NCI-H748 (cell line): ENCODE results near the gene SNX8.
A peak's percentile ranks its signal among the peaks of the same experiment; 100 is the strongest.

ENCODE experiments used
- DNase-seq: peaks from one replicate; lab custom pipeline; 2025; ENCODE audit not compliant: unreplicated experiment; lab: John Stamatoyannopoulos, UW

SNX8 gene

GRCh38 chr7:2224934-2225333, 89.3 kb downstream of the SNX8 start:
- DNase-seq, result no peak

GRCh38 chr7:2224491-2224928, 89.7 kb downstream of the SNX8 start:
- no peak for DNase-seq

GRCh38 chr7:2223321-2223720, 90.9 kb downstream of the SNX8 start:
- no peak for DNase-seq

- no peak for DNase-seq
Observed at GRCh38 chr7:2222516-2222915, 91.7 kb downstream of the SNX8 start.

- no peak for DNase-seq
Observed at GRCh38 chr7:2220954-2221353, 93.3 kb downstream of the SNX8 start.

- DNase-seq, result no peak
Observed at GRCh38 chr7:2220506-2220905, 93.7 kb downstream of the SNX8 start.

GRCh38 chr7:2220030-2220429, 94.2 kb downstream of the SNX8 start:
- no peak for DNase-seq

GRCh38 chr7:2219606-2220005, 94.6 kb downstream of the SNX8 start:
- DNase-seq, result no peak

GRCh38 chr7:2219136-2219535, 95.1 kb downstream of the SNX8 start:
- DNase-seq, result no peak

GRCh38 chr7:2218444-2218785, 95.8 kb downstream of the SNX8 start:
- DNase-seq, result no peak

GRCh38 chr7:2217716-2218443, 96.4 kb downstream of the SNX8 start:
- no peak for DNase-seq

- DNase-seq, result no peak
Observed at GRCh38 chr7:2217206-2217605, 97.0 kb downstream of the SNX8 start.

- DNase-seq, result no peak
Observed at GRCh38 chr7:2215851-2216250, 98.4 kb downstream of the SNX8 start.

- DNase-seq, result no peak
Observed at GRCh38 chr7:2214636-2215035, 99.6 kb downstream of the SNX8 start.

GRCh38 chr7:2213551-2214215, 100.6 kb downstream of the SNX8 start:
- DNase-seq, result no peak

GRCh38 chr7:2212906-2213305, 101.3 kb downstream of the SNX8 start:
- DNase-seq, result no peak

GRCh38 chr7:2211926-2212325, 102.3 kb downstream of the SNX8 start:
- no peak for DNase-seq

GRCh38 chr7:2211259-2211880, 102.9 kb downstream of the SNX8 start:
- no peak for DNase-seq

GRCh38 chr7:2210551-2211258, 103.5 kb downstream of the SNX8 start:
- DNase-seq, result no peak

- no peak for DNase-seq
Observed at GRCh38 chr7:2209961-2210323, 104.3 kb downstream of the SNX8 start.

- peak; percentile 63 for DNase-seq
Observed at GRCh38 chr7:2209146-2209960, 104.9 kb downstream of the SNX8 start.
